KBM-7 (cell line): ENCODE results near the gene CD247.

ENCODE experiments used
- DNase-seq: peaks from one replicate; pipeline ENCODE4 v3.0.0-alpha.2; 2015
- in situ Hi-C: fragments of 300-500 bp; cut with MboI; formaldehyde crosslinking; loops from 2 replicates; pipeline ENCODE4 v1.14.3; 2020; ENCODE audit warnings: low sequenced_read_pairs, low pct_unique_long_range_greater_than_20kb, mixed read lengths

The CD247 gene

GRCh38 chr1:167469280-167469965, 48.9 kb downstream of the CD247 start:
- in situ Hi-C loops: no loop called here
- DNase-seq: no peak

- in situ Hi-C loops: no loop called here
- no peak for DNase-seq
Observed at GRCh38 chr1:167467752-167468151, 50.6 kb downstream of the CD247 start.

GRCh38 chr1:167467126-167467710, 51.1 kb downstream of the CD247 start:
- DNase-seq: no peak
- in situ Hi-C loops: no loop called here

GRCh38 chr1:167465743-167466142, 52.6 kb downstream of the CD247 start:
- DNase-seq: no peak
- in situ Hi-C loops: no loop called here

GRCh38 chr1:167465018-167465417, 53.3 kb downstream of the CD247 start:
- in situ Hi-C loops: no loop called here
- no peak for DNase-seq

- in situ Hi-C loops: no loop called here
- no peak for DNase-seq
Observed at GRCh38 chr1:167463875-167464575, 54.3 kb downstream of the CD247 start.

- in situ Hi-C loops: no loop called here
- DNase-seq: no peak
Observed at GRCh38 chr1:167463080-167463479, 55.2 kb downstream of the CD247 start.

- in situ Hi-C loops: no loop called here
- DNase-seq: no peak
Observed at GRCh38 chr1:167462341-167462740, 56.0 kb downstream of the CD247 start.

GRCh38 chr1:167460836-167461235, 57.5 kb downstream of the CD247 start:
- in situ Hi-C loops: no loop called here
- no peak for DNase-seq

- no peak for DNase-seq
- in situ Hi-C loops: no loop called here
Observed at GRCh38 chr1:167457936-167458584, 60.3 kb downstream of the CD247 start.

- no peak for DNase-seq
- in situ Hi-C loops: no loop called here
Observed at GRCh38 chr1:167456926-167457325, 61.4 kb downstream of the CD247 start.

GRCh38 chr1:167456524-167456923, 61.8 kb downstream of the CD247 start:
- in situ Hi-C loops: no loop called here
- no peak for DNase-seq

- peak; percentile 30 for DNase-seq
- in situ Hi-C loops: no loop called here
Observed at GRCh38 chr1:167455786-167456446, 62.4 kb downstream of the CD247 start.

- in situ Hi-C loops: no loop called here
Observed at GRCh38 chr1:167454894-167455785, 63.2 kb downstream of the CD247 start.

GRCh38 chr1:167454304-167454893, 63.9 kb downstream of the CD247 start:
- in situ Hi-C loops: no loop called here
- DNase-seq: peak; percentile 60

More at GRCh38 chr1:167454894-167455785, 63.2 kb downstream of the CD247 start:
- peak; percentile 77 for DNase-seq

GRCh38 chr1:167453123-167453522, 65.2 kb downstream of the CD247 start:
- DNase-seq: no peak
- in situ Hi-C loops: no loop called here

GRCh38 chr1:167452483-167452882, 65.8 kb downstream of the CD247 start:
- in situ Hi-C loops: no loop called here
- DNase-seq: no peak

- in situ Hi-C loops: no loop called here
- no peak for DNase-seq
Observed at GRCh38 chr1:167450843-167451242, 67.5 kb downstream of the CD247 start.
